EL (cell line): ENCODE data around the gene ICE1.
"Not testable (repeated sequence)": the region's sequence is repeated elsewhere in the genome, so short reads cannot be mapped to it uniquely, and the experiment has no call there.

Experiments
- DNase-seq: peaks from one replicate; pipeline ENCODE4 v3.0.0-alpha.2; 2016

ICE1 gene

GRCh38 chr5:5421961-5422818 is at the start of gene ICE1:
TSS of gene ICE1 (plus strand) at chr5:5422677. CDS start at chr5:5422916, 239 bp downstream.
- DNase-seq = peak; percentile 98

DNA sequence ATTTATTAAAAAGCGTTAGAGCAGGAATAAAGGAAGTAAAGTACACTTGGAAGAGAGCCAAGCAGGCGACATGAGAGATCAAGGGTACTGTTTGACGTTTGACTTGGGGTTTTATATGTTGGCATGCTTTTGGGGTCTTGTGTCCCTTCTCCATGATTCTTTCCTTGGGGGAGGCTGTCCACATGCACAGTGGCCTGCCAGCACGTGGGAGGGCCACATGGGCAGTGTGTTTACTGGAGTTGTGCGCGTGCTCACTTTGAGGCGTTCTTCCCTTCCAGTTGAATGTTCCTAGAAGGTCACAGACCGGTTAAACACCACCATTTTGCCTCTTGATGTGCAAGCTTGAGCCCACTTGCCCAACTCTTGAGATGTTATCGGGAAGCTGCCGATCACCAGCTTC is 49.5 kb upstream of the ICE1 start:
- DNase-seq = no peak

DNA sequence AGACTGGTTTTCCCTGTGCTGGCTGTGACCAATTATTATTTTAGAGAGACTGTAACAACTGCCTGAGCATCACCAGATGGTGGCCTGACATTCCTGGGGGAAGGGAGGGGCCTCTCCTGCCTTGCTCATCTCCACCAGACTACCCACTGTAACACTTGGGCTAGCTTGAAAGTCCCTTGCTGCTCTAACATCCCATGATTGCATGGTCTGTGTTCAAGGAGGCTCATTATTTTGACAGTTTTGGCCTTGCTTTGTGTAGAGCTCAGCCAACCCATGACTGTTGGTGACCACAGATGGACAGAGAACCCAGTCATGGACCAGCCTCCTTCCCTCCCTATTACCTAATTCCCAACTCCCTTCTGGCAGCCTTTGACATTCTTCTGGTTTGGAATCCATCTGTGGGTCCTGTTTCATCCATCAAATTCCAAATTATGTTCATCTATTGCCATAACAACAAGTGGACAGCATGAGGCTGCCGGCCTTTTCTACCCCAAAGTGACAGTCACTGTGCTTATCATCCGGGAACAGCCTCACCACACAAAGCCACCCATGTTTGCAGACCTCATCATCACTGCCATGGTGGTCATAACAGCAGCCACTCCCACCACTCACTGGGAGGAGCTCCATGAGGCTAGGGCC is 49.0 kb upstream of the ICE1 start:
- DNase-seq = no peak

GRCh38 chr5:5374009-5374715 is 48.3 kb upstream of the ICE1 start:
- DNase-seq = peak; percentile 71

DNA sequence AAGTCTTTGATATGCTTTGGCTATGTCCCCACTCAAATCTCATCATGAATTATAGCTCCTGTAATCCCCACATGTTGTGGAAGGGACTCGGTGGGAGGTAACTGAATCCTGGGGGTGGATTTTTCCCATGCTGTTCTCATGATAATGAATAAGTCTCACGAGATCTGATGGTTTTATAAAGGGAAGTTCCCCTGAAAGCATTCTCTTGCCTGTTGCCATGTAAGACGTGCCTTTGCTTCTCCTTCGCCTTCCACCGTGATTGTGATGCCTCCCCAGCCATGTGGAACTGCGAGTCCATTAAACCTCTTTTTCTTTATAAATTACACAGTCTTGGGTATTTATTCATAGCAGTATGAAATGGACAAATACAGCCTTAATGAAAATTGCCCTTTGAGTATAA is 44.7 kb upstream of the ICE1 start:
- DNase-seq = no peak

DNA sequence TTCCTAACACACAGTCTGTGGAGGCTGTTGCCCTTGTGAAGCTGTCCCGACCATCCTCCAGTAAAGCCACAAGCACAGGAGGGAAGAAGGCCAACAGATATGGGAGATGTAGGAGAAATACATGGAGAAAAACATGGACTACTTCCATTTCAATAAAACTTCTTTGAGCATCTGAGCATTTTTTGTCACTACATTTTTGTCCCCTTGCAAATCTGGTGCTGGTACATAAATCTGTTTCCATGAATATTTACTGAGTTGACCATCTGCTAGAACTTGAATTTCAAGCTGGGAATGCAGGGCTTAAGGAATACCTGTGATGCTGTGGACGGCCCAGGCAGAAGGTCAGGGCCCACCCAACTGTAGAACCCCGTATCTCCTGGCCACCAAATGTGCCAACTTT is 43.9 kb upstream of the ICE1 start:
- DNase-seq = no peak

- DNase-seq = no peak
Observed at GRCh38 chr5:5380298-5380697, 42.2 kb upstream of the ICE1 start.

DNA sequence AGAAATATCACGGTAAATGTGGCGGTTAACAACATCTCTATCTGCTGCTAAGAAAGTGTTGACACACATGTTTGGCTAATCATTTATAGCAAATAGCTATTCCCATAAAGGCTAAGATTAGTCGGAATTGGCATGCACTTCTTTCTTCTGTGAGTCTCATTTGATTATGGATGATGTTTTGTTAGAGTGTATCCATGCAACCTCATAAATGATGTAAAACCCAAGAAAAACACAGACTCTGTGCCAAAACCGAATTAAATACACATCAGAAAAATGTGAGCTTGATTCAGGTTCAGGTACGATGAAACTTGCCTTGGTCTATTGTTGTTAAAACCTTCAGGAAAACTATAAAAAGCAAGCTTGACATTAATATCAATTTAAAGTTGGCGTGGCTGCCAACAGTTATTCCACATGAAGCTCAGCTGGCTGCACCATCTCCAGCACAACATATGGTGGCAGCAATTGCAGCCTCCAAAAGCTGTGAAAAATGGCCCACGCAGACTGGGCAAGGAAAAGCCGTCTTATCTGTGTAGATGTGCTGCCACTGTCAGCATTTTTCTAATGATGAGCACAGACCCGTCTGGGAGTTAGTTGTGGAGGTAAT is 41.1 kb upstream of the ICE1 start:
- DNase-seq = no peak

DNA sequence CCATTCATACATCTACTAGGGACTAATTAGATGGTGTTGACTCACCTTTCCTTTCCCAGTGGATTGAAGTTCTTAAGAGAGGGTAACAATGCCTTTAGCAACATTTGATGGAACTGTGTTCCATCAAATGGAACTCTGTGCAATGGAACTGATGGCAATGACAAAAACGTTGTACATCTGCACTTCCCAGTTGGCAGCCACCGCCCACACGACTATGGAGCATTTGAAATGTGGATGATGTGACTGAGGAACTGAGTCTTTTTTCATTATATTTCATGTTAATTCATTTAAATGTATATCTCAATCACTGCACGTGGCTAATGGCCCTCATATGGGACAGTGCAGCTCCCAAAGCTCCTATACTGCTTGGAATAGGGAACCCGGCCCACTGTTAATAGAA is 39.0 kb upstream of the ICE1 start:
- DNase-seq = no peak

DNA sequence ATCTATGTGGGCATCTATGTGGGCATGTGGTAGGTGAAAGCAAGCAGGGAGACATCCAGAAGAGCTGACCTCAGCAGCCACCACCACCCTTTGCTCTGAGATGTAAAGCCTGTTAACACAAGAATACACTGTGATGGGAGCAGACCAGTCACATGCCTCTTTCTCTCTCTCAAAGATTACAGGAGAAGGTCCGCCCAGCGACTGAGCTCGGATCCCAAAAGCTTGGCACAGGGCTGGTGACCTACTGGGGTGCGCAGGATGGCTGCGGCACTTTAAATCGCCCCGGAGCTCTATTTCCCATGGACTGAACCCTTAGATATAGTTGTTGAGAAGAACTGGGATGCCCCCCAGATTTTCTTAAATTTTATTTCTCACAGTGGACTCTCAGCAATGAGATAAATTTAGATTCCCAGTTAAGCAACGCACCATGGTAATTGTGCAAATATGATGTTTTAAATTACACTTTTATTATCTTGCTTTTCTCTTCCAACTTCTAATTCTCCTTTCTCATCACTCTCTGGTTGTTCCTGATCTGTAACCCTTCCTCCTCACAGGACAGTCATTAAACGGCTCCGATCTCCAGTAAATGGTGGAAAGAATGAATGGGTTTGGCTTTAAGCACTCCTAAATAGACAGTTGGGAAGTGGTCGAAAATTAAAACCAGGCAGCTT is 37.7 kb upstream of the ICE1 start:
- no peak for DNase-seq

DNA sequence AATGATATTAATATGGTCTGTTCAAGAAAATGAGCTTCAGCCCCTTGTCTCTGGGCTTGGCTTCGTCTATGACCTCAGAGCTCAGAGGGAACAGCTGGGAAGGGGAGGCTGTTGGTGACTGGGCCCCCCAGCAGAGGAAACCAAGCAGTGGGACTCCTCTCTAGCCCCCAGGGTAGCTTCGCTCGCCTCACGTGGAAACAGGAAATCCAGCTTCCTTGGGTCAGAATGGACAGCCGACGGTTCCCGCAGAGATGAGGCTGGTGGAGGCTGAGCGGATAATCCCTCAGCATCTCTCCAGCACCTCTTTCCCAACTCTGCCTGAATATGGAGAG is 37.2 kb upstream of the ICE1 start:
- no peak for DNase-seq

DNA sequence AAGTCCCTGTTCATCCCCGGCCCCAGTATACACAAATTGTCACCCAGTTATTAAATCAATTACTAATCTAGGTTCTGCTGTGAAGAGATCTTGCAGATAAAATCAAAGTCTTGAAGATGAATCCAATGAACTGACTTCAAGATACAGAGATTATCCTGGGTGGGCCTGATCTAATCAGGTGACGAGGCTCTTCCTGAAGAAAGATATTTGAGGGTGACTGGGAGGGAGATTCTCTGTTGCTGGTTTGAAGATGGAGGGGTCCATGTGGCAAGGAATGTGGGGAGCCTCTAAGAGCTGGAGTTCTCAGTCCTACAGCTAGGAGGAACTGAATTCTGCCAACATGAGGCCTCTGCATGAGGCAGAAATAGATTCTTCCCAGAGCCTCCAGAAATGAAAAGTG is 36.1 kb upstream of the ICE1 start:
- DNase-seq = no peak

DNA sequence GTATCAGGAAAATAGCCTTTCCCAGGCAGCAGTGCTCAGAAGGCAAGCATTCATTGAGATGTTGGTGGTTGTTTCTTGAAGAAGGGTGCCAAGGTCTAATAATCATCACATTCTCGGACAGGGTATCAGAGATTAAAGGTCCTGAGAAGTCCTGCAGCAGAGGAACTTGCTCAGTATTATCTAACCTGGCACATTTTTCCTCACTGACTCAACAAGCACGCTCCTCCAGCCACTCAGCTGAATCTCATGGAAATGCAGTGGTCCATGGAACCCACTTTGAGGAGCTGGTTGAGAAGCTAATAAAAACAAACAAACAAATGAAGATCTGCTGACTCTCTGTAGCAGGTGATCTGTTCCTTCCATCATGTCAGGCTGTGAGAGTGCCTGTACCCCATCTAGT is 35.3 kb upstream of the ICE1 start:
- DNase-seq = no peak

- no peak for DNase-seq
Observed at GRCh38 chr5:5387777-5388176, 34.7 kb upstream of the ICE1 start.

DNA sequence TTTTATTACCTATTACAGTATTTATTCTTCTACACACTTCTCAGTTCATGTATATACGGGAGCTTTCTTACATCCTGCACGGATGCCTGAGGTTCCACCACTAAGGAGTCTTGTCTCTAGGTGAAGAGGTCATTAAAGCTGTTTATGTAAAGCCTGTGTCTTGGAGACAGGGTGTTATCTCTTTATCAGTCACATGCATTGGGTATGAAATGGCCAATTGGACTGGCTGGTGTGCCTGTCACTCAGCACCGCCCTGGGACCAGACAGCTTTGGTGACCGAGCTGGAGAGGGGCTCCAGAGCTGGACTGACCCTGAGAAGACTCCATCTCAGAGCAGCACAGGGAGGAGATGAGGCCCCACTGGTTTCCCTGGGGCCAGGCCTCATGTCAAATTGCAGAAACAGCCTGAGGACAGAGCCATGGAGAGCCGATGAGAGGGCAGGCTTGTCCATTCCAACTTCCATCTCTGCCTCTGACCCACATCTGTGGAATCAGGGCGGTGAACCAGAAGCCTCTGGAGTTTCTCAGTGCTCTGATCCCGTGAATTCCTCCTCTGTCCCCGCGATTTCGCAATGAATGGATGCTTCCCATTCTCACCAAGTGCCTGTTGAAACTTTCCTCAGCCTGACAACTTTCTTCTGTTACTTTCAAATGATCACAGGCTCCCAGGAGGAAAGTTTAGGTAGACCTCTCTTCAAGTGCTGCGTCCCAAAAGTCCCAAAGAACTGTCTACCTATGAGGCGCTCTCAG is 32.2 kb upstream of the ICE1 start:
- peak; percentile 37 for DNase-seq

GRCh38 chr5:5392504-5392903 is 30.0 kb upstream of the ICE1 start:
- not testable (repeated sequence) for DNase-seq

DNA sequence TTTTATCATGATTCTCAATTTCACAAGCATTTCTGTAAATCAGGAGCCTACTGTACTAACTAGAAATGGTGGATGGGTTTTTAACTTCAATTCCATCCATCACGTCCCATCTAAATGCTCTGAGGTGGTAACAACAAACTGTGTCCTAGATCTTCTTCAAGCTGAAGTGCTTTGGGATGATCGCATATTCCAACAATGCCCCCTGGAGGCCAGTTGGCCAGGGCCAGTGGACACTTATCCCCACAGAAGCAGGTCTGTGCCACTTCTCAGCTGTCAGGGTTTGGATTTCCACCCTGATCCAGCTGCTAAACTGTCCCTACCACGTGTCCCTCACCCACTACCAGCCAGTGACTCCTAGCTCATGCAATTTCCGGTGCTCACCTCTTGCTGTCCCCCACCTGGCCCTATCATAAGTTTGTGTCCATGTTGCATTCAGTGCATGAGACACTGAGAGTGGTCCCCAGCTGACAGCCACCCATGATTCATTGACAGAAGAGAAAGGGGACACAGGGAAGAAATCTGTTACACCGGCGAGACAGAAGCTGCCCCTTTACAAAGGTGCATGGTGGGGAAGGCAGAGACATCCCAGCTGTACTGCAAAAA is 28.0 kb upstream of the ICE1 start:
- peak; percentile 64 for DNase-seq

DNA sequence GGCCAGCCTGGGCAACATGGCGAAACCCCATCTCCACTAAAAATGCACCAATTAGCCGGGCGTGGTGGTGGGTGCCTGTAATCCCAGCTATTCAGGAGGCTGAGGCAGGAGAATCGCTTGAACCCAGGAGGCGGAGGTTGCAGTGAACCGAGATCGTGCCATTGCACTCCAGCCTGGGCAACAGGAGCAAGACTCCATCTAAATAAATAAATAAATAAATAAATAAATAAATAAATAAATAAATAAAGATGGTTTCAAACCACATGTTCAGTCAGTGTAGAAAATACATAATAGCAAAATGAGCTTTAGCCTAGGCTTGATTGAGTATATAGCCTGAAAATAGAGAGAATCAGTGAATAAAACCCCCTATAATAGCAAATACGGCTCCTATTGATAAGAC is 27.4 kb upstream of the ICE1 start:
- DNase-seq = not testable (repeated sequence)

GRCh38 chr5:5398071-5398470 is 24.4 kb upstream of the ICE1 start:
- no peak for DNase-seq

GRCh38 chr5:5401095-5401494 is 21.4 kb upstream of the ICE1 start:
- DNase-seq = no peak

GRCh38 chr5:5403741-5404140 is 18.7 kb upstream of the ICE1 start:
- no peak for DNase-seq

DNA sequence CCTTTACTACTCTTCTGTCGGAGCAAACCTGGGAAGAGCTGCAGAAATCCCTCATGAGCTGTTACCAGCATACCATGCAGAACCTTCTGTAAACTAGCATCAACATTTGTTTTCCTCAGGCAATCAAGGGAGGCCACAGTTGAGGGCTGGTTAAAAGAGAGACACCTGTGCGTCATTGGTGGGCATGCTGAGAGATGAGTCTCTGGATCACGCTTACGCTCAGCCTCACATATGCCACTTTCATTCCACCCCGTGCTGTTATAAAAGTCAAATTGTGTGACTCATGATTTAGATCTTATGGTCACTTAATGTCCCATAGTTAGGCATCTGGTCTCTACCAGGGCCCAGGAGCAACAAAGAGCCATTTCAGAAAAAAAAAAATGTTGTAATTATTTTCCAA is 18.1 kb upstream of the ICE1 start:
- DNase-seq = no peak
